GM12878 (cell line): ENCODE results near the gene FAHD2A. TPM values are rescaled to one million over a fixed set of nuclear protein-coding genes. Genes with fewer than 3 reads are reported as not detected.

Experiments used
- ATAC-seq: fragments of 200-7000 bp; cut with Tn5 transposase; 3 replicates; pipeline ENCODE4 v1.9.1; 2020; ENCODE audit warnings: mild to moderate bottlenecking, moderate library complexity
- BruUV-seq: library from RNA; stranded (reverse); fragments of 400-500 nt; replicated peaks from 2 replicates; lab custom pipeline; 2021; lab: Mats Ljungman, UMichigan
- CTCF ChIA-PET: fragments of 300-600 bp; sonication (Branson Sonifier 250); formaldehyde crosslinking; extraction: SDS; loops from one replicate; lab custom pipeline; 2021; ENCODE audit warnings: inconsistent platforms; lab: Yijun Ruan, JAX
- POLR2A ChIA-PET: fragments of 350-600 bp; formaldehyde crosslinking; extraction: SDS; loops from one replicate; lab custom pipeline; 2021; ENCODE audit warnings: inconsistent platforms; lab: Charles Lee
- RAD21 ChIA-PET: fragments of 300-600 bp; sonication (Branson Sonifier 250); formaldehyde crosslinking; loops from one replicate; lab custom pipeline; 2023; ENCODE audit warnings: antibody characterized with exemption; ENCODE audit not compliant: unreplicated experiment; lab: Charles Lee
- SMC1A ChIA-PET: fragments of 300-600 bp; sonication (Branson Sonifier 250); formaldehyde crosslinking; loops from one replicate; lab custom pipeline; 2023; ENCODE audit not compliant: unreplicated experiment, uncharacterized antibody; lab: Charles Lee
- DNase-seq: peaks from one replicate; pipeline ENCODE4 v3.0.0-alpha.2; 2011; ENCODE audit warnings: low read depth, low spot score
- FAIRE-seq: peaks from 3 replicates; lab custom pipeline; 2011; peaks lifted over from hg19 to GRCh38; lab: Jason Lieb, UNC
- H2AFZ ChIP-seq: 2 replicates; pipeline ENCODE4 v1.6.0; 2011; ENCODE audit warnings: low read depth, low read length, control low read depth; ENCODE audit not compliant: control insufficient read depth
- H3K27ac ChIP-seq: 2 replicates; pipeline ENCODE4 v1.5.1; 2011; ENCODE audit warnings: control low read depth; ENCODE audit not compliant: control insufficient read depth, insufficient read depth
- H3K27me3 ChIP-seq, 2 experiments: replicated peaks in 1 of 2; 2 replicates each; pipeline versions ENCODE4 v1.6.0 to v1.6.1; 2011; ENCODE audit warnings: low read length in 1 of 2; ENCODE audit not compliant: control insufficient read depth in 2 of 2, insufficient read depth in 2 of 2
- H3K36me3 ChIP-seq, 2 experiments: 2 replicates each; pipeline ENCODE4 v1.5.1; 2011; ENCODE audit warnings: low read length in 1 of 2; ENCODE audit not compliant: control insufficient read depth in 2 of 2, insufficient read depth in 2 of 2
- H3K4me1 ChIP-seq: 2 replicates; pipeline ENCODE4 v1.6.1; 2011; ENCODE audit warnings: mild to moderate bottlenecking, low read length, moderate library complexity, mixed read lengths; ENCODE audit not compliant: control insufficient read depth, insufficient read depth
- H3K4me2 ChIP-seq: 2 replicates; pipeline ENCODE4 v1.6.0; 2011; ENCODE audit warnings: control low read depth; ENCODE audit not compliant: control insufficient read depth, insufficient read depth
- H3K4me3 ChIP-seq: fragments of 200-600 bp; sonication (generic); 2 replicates; pipeline ENCODE4 v1.5.1; 2016
- H3K79me2 ChIP-seq: 2 replicates; pipeline ENCODE4 v1.6.0; 2011; ENCODE audit warnings: low read length; ENCODE audit not compliant: control insufficient read depth, insufficient read depth
- H3K9ac ChIP-seq: 2 replicates; pipeline ENCODE4 v1.8.0; 2011; ENCODE audit warnings: low read length, control low read depth, mixed read lengths; ENCODE audit not compliant: control insufficient read depth, insufficient read depth
- H3K9me3 ChIP-seq: replicated peaks from 3 replicates; pipeline ENCODE4 v1.5.1; 2011; ENCODE audit warnings: mild to moderate bottlenecking, low read length; ENCODE audit not compliant: control insufficient read depth, insufficient read depth
- H4K20me1 ChIP-seq: 2 replicates; pipeline ENCODE4 v1.6.0; 2011; ENCODE audit not compliant: control insufficient read depth, insufficient read depth
- BMI1 ChIP-seq: fragments of 450-650 bp; IDR thresholded peaks from 2 replicates; pipeline ENCODE4 v1.6.1; 2016; ENCODE audit warnings: mild to moderate bottlenecking, moderate library complexity, borderline replicate concordance
- ESRRA ChIP-seq: IDR thresholded peaks from 2 replicates; pipeline ENCODE4 v1.6.1; 2012; ENCODE audit warnings: mild to moderate bottlenecking, low read length, improper control_type of control experiment
- ETV6 ChIP-seq, 2 experiments: fragments of 450-650 bp in 1 of 2; IDR thresholded peaks in 1 of 2; conservative IDR thresholded peaks in 1 of 2; 2 replicates each; pipeline ENCODE4 v1.6.1; 2014; ENCODE audit warnings: antibody characterized with exemption in 1 of 2, borderline replicate concordance in 1 of 2, low read depth in 1 of 2, mild to moderate bottlenecking in 1 of 2, moderate library complexity in 1 of 2
- FOXK2 ChIP-seq: fragments of 450-650 bp; IDR thresholded peaks from 2 replicates; pipeline ENCODE4 v1.6.1; 2017; ENCODE audit warnings: mild to moderate bottlenecking, moderate library complexity
- FOXM1 ChIP-seq: IDR thresholded peaks from 2 replicates; pipeline ENCODE4 v1.6.1; 2012; ENCODE audit warnings: low read depth, mild to moderate bottlenecking, inconsistent platforms, low read length, moderate library complexity
- IKZF2 ChIP-seq, 2 experiments: fragments of 450-650 bp; IDR thresholded peaks; 2 replicates each; pipeline ENCODE4 v1.6.1; 2017; ENCODE audit warnings: mild to moderate bottlenecking in 2 of 2, moderate library complexity in 2 of 2
- YBX1 ChIP-seq: fragments of 450-650 bp; IDR thresholded peaks from 2 replicates; pipeline ENCODE4 v1.6.1; 2016; ENCODE audit warnings: antibody characterized with exemption
- ZBED1 ChIP-seq: IDR thresholded peaks from 2 replicates; pipeline ENCODE4 v1.6.1; 2016; ENCODE audit warnings: borderline replicate concordance
- ZBTB4 ChIP-seq: fragments of 450-650 bp; formaldehyde crosslinking; IDR thresholded peaks from 2 replicates; pipeline ENCODE4 v1.4.0; 2022; ENCODE audit warnings: mild to moderate bottlenecking, moderate library complexity
- WGBS: methylation state at CpG from one replicate; pipeline ENCODE4 v1.1.6; 2016; ENCODE audit warnings: low lambda C conversion rate; ENCODE audit not compliant: insufficient replicate concordance, insufficient coverage; ENCODE audit errors: missing lambda C conversion rate; 5-methylcytosine and 5-hydroxymethylcytosine counted together
- in situ Hi-C: fragments of 300-500 bp; cut with MboI; formaldehyde crosslinking; loops from 9 replicates; pipeline ENCODE4 v1.14.3; 2018; ENCODE audit warnings: mixed read lengths
- intact Hi-C: fragments of 100-400 bp; cut with micrococcal nuclease; formaldehyde crosslinking; loops from one replicate; pipeline ENCODE4 v1.14.2; 2022; ENCODE audit not compliant: unreplicated experiment
- polyA plus RNA-seq, 11 experiments: library from polyadenylated mRNA; depleted of rRNA in 4 of 11; unstranded in 6 of 11; stranded (reverse) in 5 of 11; fragments of >200 nt; fragmentation: Nextera tagmentation in 4 of 11; fragmentation: Illumina TruSeq in 1 of 11; extraction: Ambion mirVana in 4 of 11; extraction: Trizol in 1 of 11; gene quantifications; 1 replicate in 1 of 11; 2 replicates in 10 of 11; pipeline versions ENCODE4 v1.2.1 to v1.2.3, GENCODE V29; 2011 to 2016; ENCODE audit warnings: inconsistent platforms in 2 of 11, missing spikeins in 2 of 11, low read depth in 1 of 11
- total RNA-seq, 4 experiments: library from RNA; depleted of rRNA in 3 of 4; stranded (reverse); fragments of >200 nt in 3 of 4; fragmentation: Illumina TruSeq in 1 of 4; extraction: Trizol in 1 of 4; gene quantifications; 2 replicates each; pipeline versions ENCODE4 v1.2.1 to v1.2.3, GENCODE V29; 2013 to 2021

FAHD2A gene
- total and polyA plus RNA-seq, 10 of the 15 experiments (the other 5 are each of a cell fraction or from before 2014, with no cell fraction given) = 11.2 to 38.2 (median 25.1) TPM

GRCh38 chr2:95380280-95380679 is 22.2 kb upstream of the FAHD2A start:
- in situ Hi-C loops = no loop called here
- ChIA-PET CTCF (interaction anchor here (2.0 kb wide), 1 partner anchor 9 kb away, joined by 5 read pairs; no protein-coding TSS in a partner anchor), RAD21 (no interaction called here), SMC1A (no interaction called here), POLR2A (no interaction called here)
- H3K9ac ChIP-seq = no peak overlapping the region
- H2AFZ ChIP-seq = no peak overlapping the region
- intact Hi-C loops = no loop called here
- H3K9me3 ChIP-seq = no peaks in the 10 kb centered on the region
- H3K27ac ChIP-seq = no peak overlapping the region
- 5% methylated on average over 5 of the region's 5 CpGs for WGBS
- H4K20me1 ChIP-seq = no peaks in the 10 kb centered on the region
- ATAC-seq (no peak), DNase-seq (no peak), FAIRE-seq (no peak)
- peaks cover 0 to 1% of the 10 kb centered on the region in 2 experiments; a peak in 1 of 4 replicates for H3K27me3 ChIP-seq
- BruUV-seq = no TSS peak
- H3K4me3 ChIP-seq = no peak overlapping the region
- no peaks in the 10 kb centered on the region for H3K4me1 ChIP-seq
- H3K79me2 ChIP-seq = no peaks in the 10 kb centered on the region
- TF ChIP-seq IKZF2 (IDR thresholded peaks at IDR 0.05) (no peak), ESRRA (no peak)
- H3K36me3 ChIP-seq = no peaks in the 10 kb centered on the region
- no peak overlapping the region for H3K4me2 ChIP-seq

- no peak for TF ChIP-seq FOXK2
- TF ChIP-seq BMI1 = no peak
- TF ChIP-seq ZBED1 = no peak
- TF ChIP-seq FOXM1 = no peak
- TF ChIP-seq YBX1 = no peak
- no peak for TF ChIP-seq ZBTB4 (CRISPR knock-in tag)
- no peak for TF ChIP-seq ETV6 (conservative IDR thresholded peaks at IDR 0.05 in 1 of 2, IDR thresholded peaks at IDR 0.05 in 1 of 2; ENCODE audit: borderline replicate concordance in 1 of 2, low read depth in 1 of 2)
- ChIA-PET POLR2A (no interaction called here), RAD21 (no interaction called here), SMC1A (no interaction called here), CTCF (interaction anchor here (2.0 kb wide), 1 partner anchor 9 kb away, joined by 5 read pairs; no protein-coding TSS in a partner anchor)
- 18% methylated on average over 5 of the region's 5 CpGs for WGBS
- Histone ChIP-seq H3K4me2 (no peak overlapping the region), H3K9ac (no peak overlapping the region), H3K27ac (no peak overlapping the region), H2AFZ (no peak overlapping the region), H4K20me1 (no peaks in the 10 kb centered on the region), H3K79me2 (no peaks in the 10 kb centered on the region), H3K4me1 (no peaks in the 10 kb centered on the region), H3K27me3 (peaks cover 0 to 1% of the 10 kb centered on the region in 2 experiments; a peak in 1 of 4 replicates), H3K36me3 (no peaks in the 10 kb centered on the region), H3K4me3 (no peak overlapping the region), H3K9me3 (no peaks in the 10 kb centered on the region)
- no TSS peak for BruUV-seq
- no peak for DNase-seq
- in situ Hi-C loops (no loop called here), intact Hi-C loops (no loop called here)
- ATAC-seq = no peak
- FAIRE-seq = no peak
Measured at GRCh38 chr2:95380731-95381130, 21.8 kb upstream of the FAHD2A start.
